ENCODE results near the gene SETD3. TPM values are rescaled to one million over a fixed set of nuclear protein-coding genes. Genes with fewer than 3 reads are reported as not detected.

The SETD3 gene
- total and polyA plus RNA-seq, 2 experiments from 2014 or later = 43.3 to 54.6 TPM

DNA sequence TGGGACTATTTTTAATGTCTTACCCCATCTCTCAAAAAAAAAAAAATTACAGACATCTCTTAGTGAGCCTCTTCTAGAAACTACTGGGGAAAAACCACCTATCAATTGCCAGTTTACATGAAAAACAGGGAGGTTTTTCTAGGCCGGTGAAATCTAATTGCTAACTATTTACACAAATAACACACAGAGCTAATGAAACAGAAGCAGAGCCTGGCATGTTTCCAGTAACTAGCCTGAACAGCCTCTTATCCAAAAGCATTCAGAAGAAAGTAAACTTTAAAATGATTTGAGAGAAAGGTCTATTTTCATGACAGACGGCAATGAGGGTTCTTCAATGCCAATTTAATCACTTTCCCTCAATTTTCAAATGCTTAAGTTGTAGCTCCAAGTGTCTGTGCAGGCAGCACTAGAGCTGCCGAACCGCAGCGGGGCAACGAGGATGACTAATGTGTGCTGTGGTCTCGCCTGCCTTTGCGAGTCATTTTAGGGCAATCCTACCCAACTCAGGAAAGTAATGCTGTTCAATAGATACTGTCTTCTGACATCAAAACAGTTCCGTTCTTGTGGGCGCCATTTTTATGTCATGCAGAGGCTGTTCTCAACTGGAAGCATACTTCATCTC, 84.6 kb downstream of the SETD3 start:
- Histone ChIP-seq H3K4me2 (ENCODE audit: unreplicated experiment) (no peak overlapping the region), H3K4me1 (ENCODE audit: insufficient read depth) (peaks cover 10% of the 10 kb centered on the region), H3F3A (ENCODE audit: insufficient read depth) (no peaks in the 10 kb centered on the region; the same call in 1 of the 2 replicates), H3K4me3 (no peak overlapping the region), H3K36me3 (ENCODE audit: low read depth) (peaks cover 13% of the 10 kb centered on the region), H3K27ac (no peak overlapping the region), H3K9me2 (ENCODE audit: insufficient read depth) (no peaks in the 10 kb centered on the region), H4K20me1 (ENCODE audit: insufficient read depth) (no peaks in the 10 kb centered on the region), H3K9me3 (ENCODE audit: low read depth) (no peaks in the 10 kb centered on the region), H3K79me2 (ENCODE audit: insufficient read depth) (no peaks in the 10 kb centered on the region), H3K9ac (no peak overlapping the region), H3K27me3 (replicated peaks; ENCODE audit: insufficient read depth) (no peaks in the 10 kb centered on the region), H2AFZ (no peak overlapping the region)
- in situ Hi-C loops (cut with MboI) = no loop called here
- 67 to 69% methylated on average over 10 of the region's 10 CpGs for WGBS, 2 experiments (ENCODE audit: low coverage in 1 of 2, low lambda C conversion rate in 2 of 2, missing lambda C conversion rate in 2 of 2)
- TF ChIP-seq EZH2phosphoT487 (IDR thresholded peaks at IDR 0.05; ENCODE audit: insufficient read depth, low read depth) = no peak
- TF ChIP-seq EZH2 (IDR thresholded peaks at IDR 0.05; ENCODE audit: insufficient read depth, poor library complexity, severe bottlenecking) = no peak
- peak; percentile 66 for DNase-seq

- Histone ChIP-seq H3K27ac (no peak overlapping the region), H3K36me3 (ENCODE audit: low read depth) (peaks cover 13% of the 10 kb centered on the region), H3K9me2 (ENCODE audit: insufficient read depth) (no peaks in the 10 kb centered on the region), H3K4me1 (ENCODE audit: insufficient read depth) (peaks cover 10% of the 10 kb centered on the region), H3K79me2 (ENCODE audit: insufficient read depth) (no peaks in the 10 kb centered on the region), H3F3A (ENCODE audit: insufficient read depth) (peaks cover 10% of the 10 kb centered on the region; the same call in 1 of the 2 replicates), H3K4me2 (ENCODE audit: unreplicated experiment) (no peak overlapping the region), H3K27me3 (replicated peaks; ENCODE audit: insufficient read depth) (no peaks in the 10 kb centered on the region), H2AFZ (no peak overlapping the region), H4K20me1 (ENCODE audit: insufficient read depth) (no peaks in the 10 kb centered on the region), H3K4me3 (no peak overlapping the region), H3K9ac (no peak overlapping the region), H3K9me3 (ENCODE audit: low read depth) (no peaks in the 10 kb centered on the region)
- no peak for DNase-seq
- 97 to 99% methylated on average over 9 of the region's 9 CpGs for WGBS, 2 experiments (ENCODE audit: low coverage in 1 of 2, low lambda C conversion rate in 2 of 2, missing lambda C conversion rate in 2 of 2)
- no peak for TF ChIP-seq EZH2 (IDR thresholded peaks at IDR 0.05; ENCODE audit: insufficient read depth, poor library complexity, severe bottlenecking)
- TF ChIP-seq EZH2phosphoT487 (IDR thresholded peaks at IDR 0.05; ENCODE audit: insufficient read depth, low read depth) = no peak
- in situ Hi-C loops (cut with MboI) = no loop called here
Measured at GRCh38 chr14:99394602-99395156, 86.0 kb downstream of the SETD3 start.

DNA sequence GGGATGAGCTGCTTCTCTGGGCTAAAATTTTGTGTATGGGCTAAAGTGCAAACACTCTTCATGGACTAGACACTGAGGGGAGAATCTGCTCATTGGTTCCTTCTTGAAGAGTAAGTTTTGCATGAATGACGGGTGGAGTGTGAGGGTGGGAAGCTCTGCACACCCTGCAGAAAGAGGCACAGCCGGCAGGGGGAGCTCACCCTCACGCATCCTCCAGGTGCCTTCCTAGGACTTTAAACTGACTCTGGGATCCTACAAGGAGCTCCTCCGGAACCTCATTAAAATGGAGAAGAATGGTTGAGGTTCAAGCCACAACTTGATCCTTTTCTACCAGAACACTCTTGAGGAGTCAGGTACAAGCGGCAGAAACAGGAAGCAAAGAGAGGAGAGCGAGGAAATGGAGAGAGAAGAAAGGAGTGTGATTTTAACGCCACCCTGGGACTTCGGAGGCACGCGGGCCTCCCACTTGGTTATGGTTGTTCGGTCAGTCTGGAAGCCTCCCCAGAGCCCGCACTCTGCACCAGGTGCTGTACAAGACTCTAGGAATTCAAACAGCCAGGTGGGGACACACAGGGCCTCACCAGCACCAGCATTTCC, 87.5 kb downstream of the SETD3 start:
- Histone ChIP-seq H3F3A (ENCODE audit: insufficient read depth) (peaks cover 10% of the 10 kb centered on the region; the same call in 1 of the 2 replicates), H3K79me2 (ENCODE audit: insufficient read depth) (no peaks in the 10 kb centered on the region), H3K9me2 (ENCODE audit: insufficient read depth) (no peaks in the 10 kb centered on the region), H3K27ac (no peak overlapping the region), H4K20me1 (ENCODE audit: insufficient read depth) (no peaks in the 10 kb centered on the region), H3K27me3 (replicated peaks; ENCODE audit: insufficient read depth) (no peaks in the 10 kb centered on the region), H3K9ac (no peak overlapping the region), H3K36me3 (ENCODE audit: low read depth) (peaks cover under 1% of the 10 kb centered on the region; the same call in 1 of the 2 replicates), H2AFZ (no peak overlapping the region), H3K4me2 (ENCODE audit: unreplicated experiment) (no peak overlapping the region), H3K9me3 (ENCODE audit: low read depth) (no peaks in the 10 kb centered on the region), H3K4me3 (no peak overlapping the region), H3K4me1 (ENCODE audit: insufficient read depth) (peaks cover 10% of the 10 kb centered on the region)
- DNase-seq = peak; percentile 32
- 87 to 88% methylated on average over 12 of the region's 12 CpGs for WGBS, 2 experiments (ENCODE audit: low coverage in 1 of 2, low lambda C conversion rate in 2 of 2, missing lambda C conversion rate in 2 of 2)
- TF ChIP-seq EZH2 (IDR thresholded peaks at IDR 0.05; ENCODE audit: insufficient read depth, poor library complexity, severe bottlenecking) (no peak), EZH2phosphoT487 (IDR thresholded peaks at IDR 0.05; ENCODE audit: insufficient read depth, low read depth) (no peak)
- in situ Hi-C loops (cut with MboI) = no loop called here

- Histone ChIP-seq H3K27ac (no peak overlapping the region), H3K9me3 (ENCODE audit: low read depth) (no peaks in the 10 kb centered on the region), H3K27me3 (replicated peaks; ENCODE audit: insufficient read depth) (0 out of 2 replicates have a peak, but pooled peaks cover 1% of the 10 kb centered on the region), H3K79me2 (ENCODE audit: insufficient read depth) (no peaks in the 10 kb centered on the region), H3F3A (ENCODE audit: insufficient read depth) (peaks cover 10% of the 10 kb centered on the region; the same call in 1 of the 2 replicates), H3K36me3 (ENCODE audit: low read depth) (no peaks in the 10 kb centered on the region), H3K4me3 (0 out of 2 replicates have a peak overlapping the region, but pooled peaks have one; percentile 6), H3K9me2 (ENCODE audit: insufficient read depth) (no peaks in the 10 kb centered on the region), H3K9ac (no peak overlapping the region), H3K4me1 (ENCODE audit: insufficient read depth) (peaks cover 10% of the 10 kb centered on the region), H3K4me2 (ENCODE audit: unreplicated experiment) (peak overlapping the region; percentile 39), H2AFZ (no peak overlapping the region; the same call in 1 of the 2 replicates), H4K20me1 (ENCODE audit: insufficient read depth) (no peaks in the 10 kb centered on the region)
- in situ Hi-C loops (cut with MboI) = no loop called here
- DNase-seq = peak; percentile 84
- WGBS, 2 experiments (ENCODE audit: low coverage in 1 of 2, low lambda C conversion rate in 2 of 2, missing lambda C conversion rate in 2 of 2) = 9 to 11% methylated on average over 13 of the region's 13 CpGs
- TF ChIP-seq EZH2 (IDR thresholded peaks at IDR 0.05; ENCODE audit: insufficient read depth, poor library complexity, severe bottlenecking) (no peak), EZH2phosphoT487 (IDR thresholded peaks at IDR 0.05; ENCODE audit: insufficient read depth, low read depth) (no peak)
Measured at GRCh38 chr14:99391671-99392070, 89.0 kb downstream of the SETD3 start.

Data from GM23248 (cell line).